Limb (tissue), 2 donors: Measurements from ENCODE around the gene FAM53B.

ENCODE experiments used
- DNase-seq, 2 donors: peaks; one replicate each; pipeline ENCODE4 v3.0.0-alpha.2; 2016; ENCODE audit errors: extremely low spot score in 2 of 2

FAM53B gene

DNA sequence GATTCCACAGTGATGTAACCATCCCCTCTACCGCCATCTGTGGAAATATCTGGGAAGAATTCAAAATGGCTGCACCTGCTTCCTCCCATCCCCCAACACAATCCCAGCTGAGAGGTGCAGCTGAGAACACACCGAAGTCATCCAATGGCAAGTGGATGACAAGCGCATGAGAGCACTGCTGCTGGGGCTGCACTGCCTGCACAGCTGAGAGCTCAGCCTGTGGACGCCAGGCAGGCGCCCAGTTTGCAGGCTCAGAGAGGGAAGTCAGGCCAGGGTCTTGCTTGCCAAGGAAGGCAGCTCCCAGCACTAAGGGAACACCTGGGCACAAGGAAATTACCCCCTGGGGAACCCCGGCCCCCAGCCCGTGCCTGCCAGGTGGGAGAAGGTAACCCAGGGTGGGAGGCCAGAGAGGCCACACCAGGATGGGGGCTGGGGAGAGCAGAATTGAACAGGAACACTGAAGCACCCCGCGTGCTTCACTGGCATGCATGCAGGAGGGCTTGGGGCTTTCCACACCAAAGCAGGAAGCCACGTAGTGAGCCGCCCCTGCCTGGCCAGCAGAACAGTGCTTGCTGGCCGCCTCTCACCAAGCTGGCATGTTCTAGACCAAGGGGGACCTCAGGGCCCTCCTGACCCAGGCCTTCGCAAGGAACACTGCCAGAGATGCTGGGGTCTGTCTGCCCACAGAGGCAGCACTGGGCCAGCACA, 46.2 kb downstream of the FAM53B start:
- DNase-seq: no peak

DNA sequence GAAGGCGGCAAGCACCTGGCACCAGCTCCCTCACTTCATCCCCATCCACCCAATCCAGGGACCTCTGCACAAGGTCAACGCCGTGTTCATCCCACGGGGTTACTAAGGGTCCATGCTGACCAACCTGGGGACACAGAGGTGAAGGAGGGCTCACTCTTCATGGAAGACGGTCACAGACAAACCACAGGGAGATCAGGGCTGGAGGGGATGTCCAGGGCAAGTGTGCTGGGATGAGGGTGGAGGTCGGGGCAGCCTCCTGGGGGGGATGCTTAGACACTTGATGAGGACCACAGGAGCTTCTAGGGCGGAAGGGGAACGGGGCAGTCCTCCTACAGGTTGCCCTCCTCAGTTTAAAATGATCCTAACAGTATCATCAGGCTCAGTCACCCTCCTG, 46.7 kb downstream of the FAM53B start:
- DNase-seq: no peak

DNA sequence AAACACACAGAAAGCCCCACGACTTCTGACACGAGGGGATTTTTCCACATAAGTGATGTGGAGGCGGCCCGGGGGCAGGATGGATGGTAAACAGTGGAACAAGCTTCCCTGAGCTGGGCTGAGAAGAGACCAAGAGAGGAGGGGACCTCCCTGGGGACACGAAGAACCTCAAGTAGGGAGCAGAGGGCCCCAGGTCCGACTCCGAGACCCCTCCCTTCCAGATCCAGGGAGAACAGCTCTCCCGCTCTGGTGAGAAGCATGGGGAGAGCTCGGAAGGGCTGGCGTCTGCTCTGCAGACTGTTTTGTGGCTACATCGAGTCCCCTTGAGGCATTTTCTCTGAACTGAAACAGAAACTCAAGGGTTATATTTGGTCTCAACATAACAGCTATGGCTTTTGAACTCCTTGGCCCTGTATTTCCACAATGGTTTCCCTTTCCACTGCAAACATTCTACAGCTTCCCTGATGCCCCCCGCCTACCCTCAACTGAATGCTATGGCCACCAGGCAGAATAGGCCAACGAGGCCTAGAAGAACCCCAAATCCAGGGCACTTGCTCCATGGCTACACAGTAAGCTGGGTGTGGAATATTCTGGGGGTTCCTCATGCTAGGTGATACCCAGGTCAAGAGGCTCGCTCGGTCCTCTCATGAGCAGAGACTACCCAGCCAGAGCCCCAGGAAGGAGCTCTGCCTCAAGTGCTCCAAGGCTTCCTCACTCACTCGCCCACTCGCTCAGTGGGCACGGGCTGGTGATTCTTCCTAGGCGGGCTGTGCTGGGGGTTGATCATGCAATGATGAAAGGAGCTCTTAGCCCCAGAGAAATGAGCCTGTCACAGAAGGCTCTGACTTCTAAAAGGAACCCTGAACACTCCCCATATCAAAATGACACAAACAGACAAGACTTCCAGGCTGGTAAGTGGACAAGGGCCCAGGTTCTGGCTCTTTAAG, 47.5 kb downstream of the FAM53B start:
- no peak for DNase-seq

DNA sequence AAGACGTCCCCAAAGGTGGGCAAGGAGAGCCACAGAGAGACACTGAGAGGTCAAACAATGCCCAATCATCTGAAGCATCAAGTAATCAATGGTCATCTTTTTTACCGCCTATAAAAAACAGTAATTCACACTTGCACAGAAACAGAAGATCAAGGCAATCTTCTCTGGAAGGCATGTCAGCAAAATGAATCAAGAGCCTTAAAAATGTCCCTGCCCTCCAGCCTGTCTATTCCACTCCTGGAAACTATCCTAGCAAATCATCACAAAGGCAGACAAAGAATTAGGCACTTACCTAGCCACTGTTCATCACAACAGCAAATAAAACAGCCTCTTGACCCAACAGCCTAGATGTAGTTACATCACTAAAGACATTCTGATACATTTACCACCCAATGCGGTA, 48.9 kb downstream of the FAM53B start:
- no peak for DNase-seq

DNA sequence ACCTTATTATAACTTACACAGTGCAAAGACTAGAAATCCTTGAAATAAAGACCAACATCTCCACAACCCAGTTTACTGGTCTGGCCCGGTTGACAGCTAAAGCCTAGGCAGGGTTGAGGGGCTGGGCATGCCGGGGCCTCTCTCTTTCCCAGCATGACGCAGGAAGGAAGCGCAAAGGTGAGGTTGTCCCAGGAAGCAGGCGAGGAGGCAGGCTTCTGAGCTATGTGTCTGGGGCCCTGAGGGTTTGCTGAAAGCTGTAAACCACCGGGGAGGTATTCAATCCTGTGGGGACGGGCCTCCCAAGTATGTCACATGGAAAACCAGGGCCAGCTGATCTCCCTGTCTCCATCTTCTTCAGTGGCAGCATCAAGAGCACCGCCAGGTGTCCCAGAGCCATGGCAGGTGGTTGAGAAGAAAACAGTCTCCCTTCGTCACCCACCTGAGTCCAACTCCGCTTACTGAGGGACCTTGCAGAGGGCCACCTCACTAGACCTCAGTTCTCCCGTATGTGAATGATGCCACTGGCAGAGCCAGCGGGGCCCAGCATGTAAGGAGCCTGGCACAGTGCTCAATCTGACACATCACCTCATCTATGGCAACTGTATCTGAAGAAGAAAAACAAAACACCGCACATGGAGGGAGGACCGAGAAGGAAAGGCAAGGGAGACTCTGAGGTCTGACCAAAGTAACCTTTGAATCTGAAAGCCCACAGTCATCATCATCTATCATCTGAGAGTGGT, 49.5 kb downstream of the FAM53B start:
- DNase-seq: no peak

DNA sequence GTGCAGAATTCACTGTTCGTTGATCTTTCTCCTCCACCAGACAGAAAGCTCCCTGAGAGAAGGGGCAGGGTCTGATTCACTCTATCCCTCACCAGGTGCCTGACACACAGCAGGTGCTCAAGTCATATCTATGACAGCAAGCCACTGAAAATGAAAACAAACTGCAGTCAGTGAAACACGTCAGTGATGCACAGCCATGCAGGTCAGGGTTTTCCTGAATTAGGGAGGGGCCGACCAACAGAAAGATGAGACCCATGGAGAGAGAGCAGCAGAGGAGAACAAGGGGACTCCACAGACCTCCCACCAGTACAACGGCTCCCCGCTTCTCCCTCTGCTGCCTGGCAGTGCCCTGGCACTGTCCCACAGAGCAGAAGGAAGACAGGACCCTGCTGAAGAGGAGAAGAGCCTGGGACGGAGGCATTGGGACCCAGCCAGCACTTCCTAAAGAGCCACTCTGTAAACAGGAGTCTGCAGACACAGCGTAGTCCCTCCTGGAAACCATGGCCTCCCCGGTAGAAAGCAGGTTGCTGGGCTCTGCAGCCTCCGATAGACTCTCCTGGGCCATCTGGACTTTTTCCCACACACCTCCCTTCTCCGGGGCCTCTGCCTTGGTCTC, 50.3 kb downstream of the FAM53B start:
- no peak for DNase-seq

DNA sequence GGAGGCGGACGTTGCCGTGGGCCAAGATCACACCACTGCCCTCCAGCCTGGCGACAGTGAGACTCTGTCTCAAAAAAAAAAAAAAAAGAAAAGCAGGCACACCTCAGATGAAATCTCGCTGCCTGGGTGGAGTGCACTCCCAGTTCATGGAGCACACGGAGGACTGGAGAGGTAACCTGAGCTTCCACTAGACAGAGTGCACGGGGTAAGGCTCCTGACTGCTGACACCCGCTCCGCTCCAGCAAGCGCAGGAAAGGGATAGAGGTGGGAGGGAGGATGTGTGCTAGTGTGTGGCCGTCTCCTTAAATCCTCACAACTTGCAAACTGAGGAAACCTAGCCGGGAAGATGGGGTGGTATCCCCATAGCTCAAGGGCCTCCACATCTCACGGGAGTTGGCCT, 50.8 kb downstream of the FAM53B start:
- DNase-seq: no peak

DNA sequence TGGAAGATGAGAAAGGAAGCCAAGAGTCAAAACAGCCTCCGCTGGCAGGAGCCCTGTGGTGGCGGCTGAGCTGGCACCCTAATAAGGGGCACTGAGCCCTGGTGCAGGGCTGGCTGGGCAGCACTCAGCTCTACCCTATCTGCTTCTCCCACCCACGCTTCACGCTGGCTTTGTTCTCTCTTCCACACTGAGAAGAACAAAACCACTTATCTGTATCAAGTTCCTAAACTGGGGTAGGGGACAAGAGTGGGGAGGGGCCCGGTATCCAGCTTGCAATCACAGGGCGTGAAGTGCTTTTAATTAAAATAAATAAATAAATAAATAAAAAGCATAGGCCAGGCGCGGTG, 52.1 kb downstream of the FAM53B start:
- no peak for DNase-seq

DNA sequence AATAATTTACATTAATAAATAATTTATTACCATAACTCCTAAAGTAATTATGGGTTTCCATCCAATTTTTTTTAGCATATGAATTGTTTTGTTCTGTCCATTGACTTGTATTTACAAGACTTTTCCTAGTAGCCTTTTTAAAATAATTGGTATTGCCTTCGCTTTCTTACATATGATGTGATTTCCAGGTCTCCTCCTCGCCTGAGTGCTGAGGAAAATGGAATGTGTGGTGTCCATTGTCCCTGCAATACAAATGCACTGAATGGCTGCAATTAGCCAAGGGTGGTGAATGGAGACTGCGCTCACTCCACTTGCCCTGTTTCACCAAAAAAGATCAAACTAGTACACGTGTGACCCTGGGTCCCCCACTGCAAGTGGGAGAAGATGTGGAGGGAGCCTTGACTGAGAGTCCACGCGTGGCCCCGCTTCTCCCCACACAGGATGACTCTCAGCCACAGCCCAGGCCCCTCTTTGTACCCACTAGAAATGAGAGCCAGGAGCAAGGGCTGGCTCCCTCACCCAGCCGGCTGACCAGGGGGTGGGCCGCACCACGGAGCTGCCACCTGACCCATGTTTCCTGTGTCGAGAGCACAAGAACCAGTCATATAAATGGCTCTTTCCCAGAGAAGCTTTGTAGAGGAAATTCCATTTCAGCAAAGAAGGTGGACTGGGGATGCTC, 52.6 kb downstream of the FAM53B start:
- no peak for DNase-seq

DNA sequence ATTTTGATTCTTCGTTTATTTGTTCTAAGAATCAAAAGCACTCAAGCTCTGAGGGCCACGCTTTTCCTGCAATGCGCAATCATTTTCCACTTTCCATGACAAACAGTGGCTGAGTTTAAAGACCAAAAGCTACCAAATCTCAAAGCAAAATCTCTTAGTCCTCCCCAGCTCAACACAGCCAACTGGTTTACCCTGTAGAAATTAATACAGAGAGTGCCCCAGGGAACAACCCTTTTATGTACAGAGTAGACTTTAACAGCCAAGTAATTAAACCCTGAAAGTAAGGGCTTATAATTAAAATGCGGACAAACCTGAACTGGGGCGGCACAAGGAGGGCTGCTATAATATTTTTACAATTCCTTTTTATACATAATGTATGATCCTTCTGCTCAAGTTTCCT, 53.2 kb downstream of the FAM53B start:
- no peak for DNase-seq

DNA sequence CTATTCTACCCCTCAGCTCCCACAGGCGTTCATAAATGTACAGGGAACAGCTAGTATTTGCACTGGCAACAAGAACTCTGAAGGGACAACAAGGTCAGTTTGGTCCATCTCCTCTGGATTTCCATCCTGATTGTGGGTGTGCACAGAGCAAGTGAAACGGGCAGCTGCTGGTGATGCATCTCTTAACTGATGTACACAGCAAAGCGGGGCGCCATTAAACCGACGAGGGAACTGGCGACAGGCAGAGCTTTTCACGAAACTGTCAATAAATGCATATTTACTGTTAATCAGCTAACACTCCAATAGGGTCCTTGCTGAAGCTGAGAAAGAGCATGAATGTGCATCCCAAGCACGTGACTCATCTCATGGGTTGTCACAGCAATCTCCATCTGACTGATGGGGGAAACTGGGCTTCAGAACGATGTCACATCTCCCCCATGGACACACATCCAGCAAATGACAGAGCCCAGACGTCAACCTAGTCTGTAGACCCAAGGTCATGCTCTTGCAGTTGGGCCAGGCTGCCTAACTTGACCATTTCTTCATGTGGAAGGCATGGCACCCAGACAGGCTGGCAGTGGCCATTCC, 54.2 kb downstream of the FAM53B start:
- no peak for DNase-seq

DNA sequence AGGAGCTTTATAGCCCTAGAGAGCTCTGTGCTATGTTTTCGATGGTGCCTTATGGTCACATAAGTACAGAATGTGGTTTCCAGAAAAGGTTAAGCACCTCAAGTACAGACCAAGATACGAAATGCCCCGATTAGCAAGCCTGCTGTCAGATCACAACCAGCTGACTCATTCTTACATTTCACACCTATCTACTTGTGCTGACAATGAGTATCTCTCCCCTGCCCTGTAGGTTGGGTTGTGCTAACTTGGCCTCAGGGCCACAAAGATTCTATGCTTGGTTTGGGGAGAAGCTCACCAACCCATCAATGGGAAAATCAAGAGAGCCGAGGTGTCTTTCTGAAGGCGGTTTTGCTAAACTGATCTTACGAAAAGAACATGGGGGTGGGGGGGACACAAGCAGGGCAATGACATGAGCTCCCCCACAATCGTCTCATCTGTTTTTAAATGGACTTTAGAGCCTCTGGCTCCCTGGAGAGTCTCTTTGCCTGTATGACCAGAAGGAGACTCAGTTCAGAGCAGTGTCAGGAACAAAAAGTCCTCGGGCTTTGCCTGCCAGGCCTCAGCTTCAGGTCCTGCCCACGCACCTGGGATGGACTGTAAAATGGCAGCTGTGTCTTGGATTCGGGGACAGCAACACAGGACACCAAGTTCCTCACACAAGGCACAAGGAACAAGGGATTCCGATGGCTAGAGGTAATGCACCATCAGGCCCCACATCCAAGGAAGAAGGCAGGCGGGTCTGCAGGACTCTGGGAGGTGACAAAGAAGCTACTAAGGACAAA, 55.1 kb downstream of the FAM53B start:
- no peak for DNase-seq

DNA sequence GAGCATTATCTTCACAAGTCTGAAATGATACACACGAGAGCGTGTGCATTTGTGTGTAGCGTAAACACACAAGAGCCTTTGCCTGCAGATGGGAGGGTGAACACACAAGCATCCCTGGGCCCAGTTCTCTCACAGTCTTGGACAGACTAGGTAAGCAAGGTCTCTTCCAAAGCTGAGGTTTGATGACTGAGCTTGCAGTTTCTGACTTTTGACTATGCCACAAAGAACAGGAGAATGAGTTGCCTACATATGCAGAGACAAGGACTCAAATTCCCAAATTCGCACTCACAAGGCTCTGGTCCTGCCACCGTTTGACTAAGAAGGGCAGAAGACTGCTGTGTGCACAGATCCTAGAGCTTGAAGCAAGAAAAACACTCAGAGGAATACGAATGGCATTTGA, 55.8 kb downstream of the FAM53B start:
- no peak for DNase-seq

DNA sequence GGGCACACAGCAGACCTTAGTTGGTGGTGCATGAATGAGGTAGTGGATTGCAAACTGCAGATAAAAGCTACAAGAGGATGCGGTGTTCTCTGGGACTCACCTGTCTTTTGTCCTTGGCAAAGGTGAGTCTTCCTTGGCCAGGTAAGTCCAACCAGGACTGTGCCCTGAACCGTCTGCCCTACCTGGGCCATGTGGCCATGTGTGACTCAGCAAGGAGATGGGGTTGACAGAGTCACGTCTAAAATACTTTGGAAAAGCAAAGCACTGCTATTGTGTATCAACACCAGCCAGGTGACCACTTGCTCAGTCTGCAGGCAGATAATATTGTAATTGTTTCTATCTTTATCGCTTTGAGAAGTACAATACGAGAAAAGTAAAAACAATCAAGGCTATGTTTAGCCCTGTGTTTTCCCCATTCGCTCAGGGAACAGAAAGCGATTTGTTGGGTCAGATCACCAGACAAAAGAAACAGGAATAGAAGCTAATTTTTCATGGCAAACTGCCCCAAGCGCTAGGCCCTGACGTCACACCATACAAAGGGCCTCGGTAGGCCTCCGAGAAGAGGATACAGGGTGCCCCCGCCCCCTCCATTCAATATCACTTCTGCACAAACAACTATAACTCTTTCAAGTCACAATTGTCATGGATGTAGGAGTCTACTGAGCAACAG, 57.3 kb downstream of the FAM53B start:
- DNase-seq: no peak

DNA sequence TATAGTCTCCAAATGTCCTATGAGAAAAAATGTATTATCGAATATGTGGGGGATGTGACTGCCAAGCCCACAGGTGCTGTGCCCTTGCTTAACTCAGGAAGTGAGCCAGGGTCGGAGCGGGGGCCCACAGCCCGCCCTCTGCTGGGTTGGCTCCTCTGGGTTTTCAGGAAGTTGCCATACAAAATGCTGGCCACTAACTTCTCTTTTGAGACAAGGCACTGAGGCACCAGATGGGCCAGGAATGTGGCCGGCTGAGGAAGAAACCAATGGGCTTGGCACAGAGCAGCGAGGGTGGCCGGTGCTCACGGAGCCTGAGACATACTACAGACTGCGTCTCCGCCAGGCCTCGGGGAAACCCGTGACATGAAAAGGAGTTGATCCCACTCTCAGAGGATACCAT, 58.9 kb downstream of the FAM53B start:
- DNase-seq: no peak

DNA sequence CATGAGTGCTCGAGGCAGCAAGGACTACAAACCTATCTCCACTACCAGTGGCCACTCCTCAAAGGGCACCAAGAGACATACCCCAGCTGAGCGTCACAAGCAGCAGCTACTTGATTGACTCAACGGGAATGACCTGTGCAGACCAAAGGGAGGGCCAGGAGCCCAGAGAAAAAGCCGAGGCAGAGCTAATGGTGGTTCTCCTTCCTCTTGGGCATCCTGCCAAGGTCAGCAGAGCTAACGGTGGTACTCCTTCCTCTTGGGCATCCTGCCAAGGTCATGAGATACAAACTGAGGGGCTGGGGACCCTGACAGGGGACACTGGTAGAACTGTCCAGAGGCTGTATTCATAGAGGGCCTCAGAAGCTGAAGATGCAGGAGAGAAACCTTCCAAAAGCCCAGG, 60.4 kb downstream of the FAM53B start:
- no peak for DNase-seq

DNA sequence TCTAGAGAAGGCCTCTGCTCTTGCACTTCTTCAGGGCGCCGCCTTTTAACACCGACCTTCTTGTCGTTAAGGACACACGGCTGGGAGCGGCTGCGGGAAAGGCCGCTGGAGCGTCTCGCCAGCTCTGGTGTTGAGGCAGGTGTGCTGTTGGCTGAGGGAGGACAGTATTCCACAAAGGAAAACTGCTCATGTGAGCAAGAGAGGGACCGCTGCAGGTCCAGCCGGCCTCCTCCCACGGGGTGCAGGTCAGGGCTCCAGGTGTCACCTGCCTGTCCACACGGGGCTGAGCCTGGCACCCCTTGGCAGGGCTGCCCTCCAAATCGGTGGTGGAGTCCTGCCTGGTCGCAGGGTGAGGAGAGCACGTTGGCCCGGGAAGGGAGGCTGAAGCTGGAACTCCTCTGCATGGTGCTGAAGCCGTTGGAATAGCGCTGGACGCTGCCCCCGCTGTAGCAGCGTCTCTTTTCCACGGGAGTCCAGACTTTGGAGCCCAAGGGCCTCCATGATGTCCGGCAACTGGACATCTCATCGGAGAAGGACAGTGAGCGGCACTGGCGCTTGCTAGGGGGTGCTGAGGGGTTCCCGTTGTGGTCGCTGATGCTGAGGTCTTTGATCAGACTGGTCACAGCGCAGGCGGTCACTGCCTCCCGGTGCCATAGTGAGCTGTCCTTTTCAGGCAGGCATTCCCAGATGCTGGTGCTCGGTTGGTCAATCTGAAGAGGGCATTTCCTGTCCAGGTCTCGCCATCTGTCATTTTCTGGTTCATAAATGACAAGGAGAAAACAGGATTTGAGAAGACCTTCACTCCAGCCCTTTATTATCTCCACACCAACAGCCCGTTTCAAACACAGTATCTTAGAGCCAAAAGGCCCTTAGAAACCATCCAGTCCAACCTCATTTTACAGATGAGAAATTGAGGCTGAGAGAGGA, 62.3 kb downstream of the FAM53B start:
- no peak for DNase-seq

DNA sequence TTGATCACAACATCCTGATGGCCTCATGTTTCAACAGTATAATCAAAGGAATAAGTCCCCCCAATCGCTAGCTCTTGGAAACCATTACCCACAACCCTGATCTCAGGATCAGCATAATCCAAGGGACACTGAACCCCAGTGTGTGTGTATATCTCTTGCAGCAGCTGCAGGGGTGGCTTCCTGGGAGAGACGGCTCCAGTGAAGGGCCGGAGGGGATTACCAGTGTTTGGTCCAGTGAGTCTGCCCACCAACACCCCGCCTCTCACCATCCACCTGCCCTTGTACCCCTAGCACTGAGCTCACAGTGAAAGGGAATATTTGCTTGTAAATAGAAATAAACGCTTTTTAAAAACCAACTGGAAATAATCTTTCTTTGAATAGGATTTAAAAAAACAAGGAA, 63.1 kb downstream of the FAM53B start:
- no peak for DNase-seq
